Astrocyte of the spinal cord (primary cell): ENCODE measurements around the gene RMND5A.

Experiments used
- DNase-seq: peaks from one replicate; pipeline ENCODE4 v3.0.0; 2011; ENCODE audit warnings: low read depth, low spot score
- H3K4me3 ChIP-seq: 2 replicates; pipeline ENCODE4 v1.5.1; 2011; ENCODE audit warnings: low read depth, mild to moderate bottlenecking, low read length, moderate library complexity
- in situ Hi-C: cut with HindIII; loops from 2 replicates; pipeline ENCODE4 v1.10.0; 2017; ENCODE audit warnings: low sequenced_read_pairs
- TF ChIP-seq, protein P1 (sequence below): IDR thresholded peaks from 2 replicates; pipeline ENCODE4 v1.5.1; 2012; ENCODE audit warnings: low read depth, mild to moderate bottlenecking, low read length, inconsistent platforms

Gene RMND5A

DNA sequence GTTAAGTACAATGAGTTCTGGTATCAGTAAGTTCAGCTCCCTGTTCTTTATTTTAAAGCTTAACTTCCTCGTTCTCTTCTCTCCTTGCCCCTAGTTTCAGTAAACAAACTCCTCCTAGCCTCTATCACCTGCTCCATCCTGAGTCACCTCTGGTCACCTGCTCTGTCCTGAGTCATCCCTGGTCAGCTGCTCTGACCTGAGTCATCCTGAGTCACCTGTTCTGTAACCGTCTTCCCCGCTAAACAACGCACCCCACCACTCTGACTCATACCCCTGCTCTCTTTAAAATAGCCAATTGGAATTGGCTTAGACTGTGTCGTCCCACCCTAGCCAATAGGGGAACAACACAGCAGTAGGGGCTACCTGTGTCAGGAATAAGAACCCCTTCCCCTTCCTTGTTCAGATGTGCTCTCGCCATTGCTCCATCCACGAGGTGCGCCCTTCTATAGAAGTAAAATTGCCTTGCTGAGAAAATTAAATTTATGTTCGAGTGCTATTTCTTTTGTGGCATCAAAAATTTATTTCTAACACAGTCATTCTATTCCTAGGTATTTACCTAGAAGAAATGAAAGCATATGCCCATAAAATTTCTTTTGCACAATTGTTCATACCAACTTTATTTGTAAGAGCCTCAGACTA lies 24.9 kb upstream of the RMND5A start:
- no peak overlapping the region for H3K4me3 ChIP-seq
- DNase-seq, result no peak
- TF ChIP-seq, protein P1, sequence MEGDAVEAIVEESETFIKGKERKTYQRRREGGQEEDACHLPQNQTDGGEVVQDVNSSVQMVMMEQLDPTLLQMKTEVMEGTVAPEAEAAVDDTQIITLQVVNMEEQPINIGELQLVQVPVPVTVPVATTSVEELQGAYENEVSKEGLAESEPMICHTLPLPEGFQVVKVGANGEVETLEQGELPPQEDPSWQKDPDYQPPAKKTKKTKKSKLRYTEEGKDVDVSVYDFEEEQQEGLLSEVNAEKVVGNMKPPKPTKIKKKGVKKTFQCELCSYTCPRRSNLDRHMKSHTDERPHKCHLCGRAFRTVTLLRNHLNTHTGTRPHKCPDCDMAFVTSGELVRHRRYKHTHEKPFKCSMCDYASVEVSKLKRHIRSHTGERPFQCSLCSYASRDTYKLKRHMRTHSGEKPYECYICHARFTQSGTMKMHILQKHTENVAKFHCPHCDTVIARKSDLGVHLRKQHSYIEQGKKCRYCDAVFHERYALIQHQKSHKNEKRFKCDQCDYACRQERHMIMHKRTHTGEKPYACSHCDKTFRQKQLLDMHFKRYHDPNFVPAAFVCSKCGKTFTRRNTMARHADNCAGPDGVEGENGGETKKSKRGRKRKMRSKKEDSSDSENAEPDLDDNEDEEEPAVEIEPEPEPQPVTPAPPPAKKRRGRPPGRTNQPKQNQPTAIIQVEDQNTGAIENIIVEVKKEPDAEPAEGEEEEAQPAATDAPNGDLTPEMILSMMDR, result no peak
- in situ Hi-C loops, result no loop called here

DNA sequence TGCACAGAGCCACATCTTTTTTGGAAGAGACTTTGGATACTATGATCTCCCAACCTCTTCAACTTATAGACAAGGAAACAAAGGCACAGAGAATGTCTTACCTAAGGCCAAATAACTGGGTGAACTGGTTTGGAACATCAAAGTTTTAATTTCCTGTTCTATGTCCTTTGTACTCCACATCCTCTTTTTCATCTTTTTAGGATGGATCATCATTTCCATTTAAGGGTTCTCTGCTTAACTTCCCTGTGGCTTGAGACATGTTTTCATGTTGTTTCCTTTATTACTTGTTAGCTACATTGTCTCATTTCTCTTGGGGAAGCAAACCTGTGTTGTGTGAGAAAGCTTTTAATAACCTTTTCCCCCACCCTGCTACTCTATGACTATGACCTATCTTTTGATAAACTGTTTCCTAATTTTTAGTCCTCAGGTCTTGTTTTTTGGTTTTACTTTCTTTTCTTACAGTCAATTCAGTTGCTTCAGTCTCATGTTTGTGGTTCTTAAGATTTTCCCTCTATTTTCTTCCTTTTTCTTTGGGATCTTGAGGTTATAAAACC lies 22.5 kb upstream of the RMND5A start:
- DNase-seq, result no peak
- TF ChIP-seq, protein P1, result no peak
- H3K4me3 ChIP-seq, result no peak overlapping the region
- in situ Hi-C loops, result no loop called here

DNA sequence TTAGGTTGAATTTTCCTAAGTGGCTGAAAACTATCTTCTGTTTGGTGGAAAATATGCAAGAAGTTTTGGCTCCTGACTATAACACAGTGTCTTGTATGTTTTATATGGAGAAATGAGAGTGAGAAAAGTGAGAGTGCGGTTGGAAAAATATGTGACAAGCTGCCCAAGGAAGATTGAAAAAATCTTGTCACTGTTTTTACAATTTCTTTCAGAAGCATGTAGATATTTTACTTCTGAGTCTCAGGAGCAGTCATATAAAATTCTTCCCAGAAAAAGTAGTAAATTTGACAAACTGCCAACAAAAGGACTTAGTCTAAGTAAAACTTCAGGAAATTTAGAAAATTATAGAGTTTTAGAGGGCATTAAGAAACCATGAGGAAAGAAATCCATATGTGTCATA lies 19.4 kb upstream of the RMND5A start:
- in situ Hi-C loops, result no loop called here
- no peak overlapping the region for H3K4me3 ChIP-seq
- TF ChIP-seq, protein P1, result no peak
- no peak for DNase-seq

DNA sequence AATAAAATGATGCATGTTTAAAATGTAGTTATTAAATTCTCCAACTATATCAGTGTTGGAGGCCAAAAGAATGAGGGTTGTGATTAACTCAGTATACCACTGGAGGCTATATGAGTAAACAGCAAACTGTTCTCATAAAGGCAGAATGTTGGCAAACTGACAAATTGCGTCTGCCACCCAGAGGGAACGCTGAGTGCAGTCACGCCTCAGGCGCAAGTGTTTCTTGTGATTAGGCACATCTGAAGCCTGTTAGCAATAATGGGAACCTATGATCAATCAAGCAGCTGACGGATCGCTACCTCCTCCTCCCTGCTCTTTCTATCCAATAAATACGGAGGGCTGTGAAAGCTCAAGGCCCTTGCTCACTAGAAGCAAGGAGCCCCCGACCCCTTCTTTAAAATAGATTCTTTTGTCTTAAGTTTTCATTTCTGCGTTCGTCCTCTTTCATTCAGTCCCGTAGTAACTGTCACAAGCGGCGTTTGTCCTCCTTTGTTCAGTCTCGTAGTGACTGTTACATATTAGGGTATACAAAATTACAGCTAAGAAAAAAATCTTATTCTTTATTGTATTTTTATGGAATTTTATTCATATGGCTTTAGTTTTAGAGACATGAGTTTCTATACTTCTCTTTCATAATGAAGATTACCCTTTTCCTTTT lies 16.3 kb upstream of the RMND5A start:
- TF ChIP-seq, protein P1, result no peak
- in situ Hi-C loops, result no loop called here
- peak; percentile 8 for DNase-seq
- no peak overlapping the region for H3K4me3 ChIP-seq

DNA sequence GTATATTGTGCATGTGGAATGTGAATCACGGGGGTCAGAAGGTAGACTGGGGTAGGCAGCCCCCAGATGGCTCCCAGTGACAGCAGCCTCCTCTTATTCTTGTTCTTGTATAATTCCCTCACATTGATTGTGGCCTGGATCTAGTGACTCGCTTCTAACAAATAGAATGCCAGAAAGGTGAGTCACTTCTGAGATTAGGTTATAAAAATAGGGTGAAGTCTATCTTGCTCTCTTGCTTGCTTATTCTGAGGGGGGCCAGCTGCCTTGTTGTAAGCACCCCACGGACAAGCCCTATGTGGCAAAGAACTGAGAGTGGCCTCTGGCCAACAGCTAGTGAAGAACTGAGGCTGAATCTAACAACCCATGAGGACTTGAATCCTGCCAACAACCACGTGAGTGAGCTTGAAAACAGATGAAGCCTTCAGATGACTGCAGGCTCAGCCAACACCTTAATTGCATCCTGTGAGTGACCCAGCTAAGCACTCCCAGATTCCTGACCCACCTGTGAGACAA lies 15.6 kb upstream of the RMND5A start:
- DNase-seq, result peak; percentile 79
- in situ Hi-C loops, result no loop called here
- no peak overlapping the region for H3K4me3 ChIP-seq
- TF ChIP-seq, protein P1, result no peak

DNA sequence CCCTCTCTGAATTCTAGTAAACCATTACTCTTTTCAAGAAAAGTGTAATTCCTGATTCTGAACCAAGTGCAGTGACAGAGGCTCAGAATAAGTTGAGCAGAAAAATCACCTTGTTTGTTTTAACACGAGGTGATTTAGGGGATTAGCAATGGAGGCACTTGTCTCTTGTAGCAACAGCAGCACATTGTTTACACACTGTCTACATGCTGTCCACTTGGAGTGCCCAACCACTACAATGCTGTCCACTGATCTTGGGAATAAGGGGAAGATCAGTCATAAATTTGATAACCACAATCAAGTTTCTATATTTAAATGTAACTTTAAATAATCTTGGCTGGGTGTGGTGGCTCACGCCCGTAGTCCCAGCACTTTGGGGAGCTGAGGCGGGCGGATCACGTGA lies 13.9 kb upstream of the RMND5A start:
- in situ Hi-C loops, result no loop called here
- no peak overlapping the region for H3K4me3 ChIP-seq
- DNase-seq, result no peak
- TF ChIP-seq, protein P1, result no peak
